HG03457 (cell line): ENCODE measurements around the gene TRO.

ENCODE experiments used
- ATAC-seq: cut with Tn5 transposase; IDR thresholded peaks from one replicate; pipeline ENCODE4 v1.9.1; 2021; ENCODE audit warnings: moderate number of reproducible peaks; ENCODE audit not compliant: unreplicated experiment

TRO gene

DNA sequence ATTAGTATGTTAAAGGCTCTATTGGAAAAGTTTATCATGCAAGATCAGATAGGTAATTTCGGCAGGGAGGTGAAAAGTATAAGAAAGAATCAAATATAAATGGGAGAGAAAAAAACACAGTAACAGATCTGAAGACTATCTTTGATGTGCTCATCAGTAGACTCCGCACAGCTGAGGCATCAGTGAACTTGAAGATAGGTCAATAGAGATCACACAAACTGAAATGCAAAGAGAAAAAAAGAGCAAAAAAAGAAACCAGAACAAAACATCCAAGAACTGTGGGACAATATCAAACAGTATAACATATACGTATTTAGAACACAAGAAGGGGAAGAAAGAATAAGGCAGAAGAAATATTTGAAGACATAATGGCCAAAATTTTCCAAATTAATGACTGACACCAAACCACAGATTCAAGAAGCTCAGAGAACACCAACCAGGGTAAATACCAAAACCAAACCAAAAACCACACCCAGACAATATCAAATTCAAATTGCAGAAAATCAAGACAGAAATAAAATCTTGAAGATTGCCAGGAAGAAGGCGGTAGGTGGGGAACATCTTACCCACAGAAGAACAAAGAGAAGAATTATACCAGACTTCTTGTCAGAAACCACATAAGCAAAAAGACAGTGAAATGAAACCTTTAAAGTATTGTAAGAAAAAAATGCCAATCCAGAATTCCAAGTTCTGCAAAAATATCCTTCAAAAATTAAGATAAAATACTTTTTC, 44.3 kb downstream of the TRO start:
- ATAC-seq, result no peak

DNA sequence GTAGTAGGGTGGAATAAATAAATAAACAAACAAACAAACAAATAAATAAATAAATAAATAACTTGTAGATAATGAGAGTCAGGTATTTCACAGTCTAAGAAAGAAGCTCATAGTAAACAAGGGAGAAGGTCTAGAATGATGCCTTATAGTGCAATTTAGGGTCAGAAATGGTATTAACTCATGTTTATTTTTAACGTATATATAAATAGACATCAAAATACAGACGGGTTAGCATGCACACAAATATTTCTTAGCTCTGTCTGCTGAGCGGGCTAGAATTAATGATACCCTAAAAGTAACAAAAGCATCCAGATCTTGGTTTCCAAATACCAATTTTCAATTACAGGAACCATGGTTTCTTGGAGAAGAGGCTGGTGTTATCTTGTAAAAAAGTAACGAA, 56.8 kb downstream of the TRO start:
- no peak for ATAC-seq

DNA sequence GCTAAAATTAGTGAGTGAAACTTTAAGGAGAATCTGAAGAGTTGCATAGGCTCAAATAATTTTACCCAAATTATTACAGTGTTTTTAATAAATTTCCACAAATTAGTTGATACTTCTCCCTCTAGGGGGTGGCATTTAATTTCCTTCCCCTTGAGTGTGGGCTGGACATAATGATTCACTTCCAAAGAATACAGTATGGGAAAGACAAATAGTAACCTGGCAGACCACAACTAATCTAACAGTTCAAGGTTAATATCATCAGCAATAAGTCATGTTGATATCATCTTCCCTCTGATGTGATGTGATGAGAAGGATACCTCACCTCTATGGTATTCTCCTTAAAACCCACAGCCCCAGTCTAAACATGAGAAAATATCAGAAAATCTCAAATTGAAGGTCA, 57.8 kb downstream of the TRO start:
- no peak for ATAC-seq

GRCh38 chrX:54979432-54979831, 58.8 kb downstream of the TRO start:
- no peak for ATAC-seq

DNA sequence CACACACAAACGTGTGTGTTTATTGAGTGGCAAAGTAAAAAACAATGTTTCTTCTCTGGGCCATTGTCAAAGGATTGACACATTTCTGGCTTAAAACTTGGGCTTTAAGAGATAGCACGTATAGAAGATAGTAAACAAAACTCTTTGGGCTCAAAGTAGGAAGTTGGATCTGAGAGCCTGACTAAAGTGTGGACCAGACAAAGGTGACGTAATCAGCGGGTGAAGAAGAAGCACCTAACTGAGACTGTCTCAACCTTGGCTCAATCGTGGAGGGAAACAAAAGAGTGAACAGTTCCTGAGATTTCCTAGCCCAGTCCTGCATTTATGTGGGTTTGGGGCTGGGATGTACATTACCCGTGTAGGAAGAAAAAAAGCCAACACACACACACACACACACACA, 59.7 kb downstream of the TRO start:
- no peak for ATAC-seq
